ENCODE data around the gene FER.
"Not testable (repeated sequence)": the region's sequence is repeated elsewhere in the genome, so short reads cannot be mapped to it uniquely, and the experiment has no call there.

The FER gene

DNA sequence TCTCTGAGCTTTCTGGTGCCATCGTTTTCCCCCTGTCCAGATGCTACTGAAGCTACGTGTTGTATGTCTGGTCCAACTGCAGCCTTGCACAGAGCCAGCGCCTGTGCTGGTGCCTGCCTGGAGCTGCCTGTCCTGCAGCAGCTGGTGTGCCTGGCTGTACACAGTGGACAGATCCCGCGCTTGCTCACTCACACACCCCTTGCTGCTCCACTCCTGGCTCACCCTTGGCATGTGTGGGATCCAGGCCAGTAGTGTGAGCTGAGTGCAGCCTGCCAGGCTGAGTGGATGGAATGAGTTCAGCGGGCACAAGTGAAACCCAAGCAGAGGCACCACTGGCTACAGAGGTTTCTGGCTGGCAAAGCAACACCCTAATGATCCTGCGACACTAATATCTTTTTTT, 40.4 kb downstream of the FER start:
- H3K4me1 ChIP-seq (ENCODE audit: control insufficient read depth, low read length): no peaks in the 10 kb centered on the region
- no peaks in the 10 kb centered on the region for H3K27me3 ChIP-seq (ENCODE audit: control insufficient read depth, low read length)
- H4K20me1 ChIP-seq (ENCODE audit: control insufficient read depth, insufficient read depth, low read depth, low read length): no peaks in the 10 kb centered on the region
- no peaks in the 10 kb centered on the region for H3K79me2 ChIP-seq (ENCODE audit: control insufficient read depth, low read length)
- no peaks in the 10 kb centered on the region for H3F3A ChIP-seq (ENCODE audit: control insufficient read depth, insufficient read depth)
- H3K4me2 ChIP-seq (ENCODE audit: low read length): no peak overlapping the region
- H3K9me3 ChIP-seq (ENCODE audit: control insufficient read depth, insufficient read depth, low read length): peaks cover 15% of the 10 kb centered on the region; the same call in 1 of the 2 replicates
- H3K27ac ChIP-seq (ENCODE audit: low read depth, low read length): no peak overlapping the region
- H3K4me3 ChIP-seq (ENCODE audit: low read length): no peak overlapping the region
- TF ChIP-seq EZH2phosphoT487 (IDR thresholded peaks at IDR 0.05; ENCODE audit: borderline replicate concordance, low read length) (no peak), CTCF (IDR thresholded peaks at IDR 0.05; ENCODE audit: low read depth, low read length, poor library complexity, severe bottlenecking) (no peak)
- 0 out of 2 replicates have a peak, but pooled peaks cover 3% of the 10 kb centered on the region for H3K36me3 ChIP-seq (ENCODE audit: control insufficient read depth, low read length)
- H3K9me2 ChIP-seq (replicated peaks; ENCODE audit: control insufficient read depth, low read length): no peaks in the 10 kb centered on the region

DNA sequence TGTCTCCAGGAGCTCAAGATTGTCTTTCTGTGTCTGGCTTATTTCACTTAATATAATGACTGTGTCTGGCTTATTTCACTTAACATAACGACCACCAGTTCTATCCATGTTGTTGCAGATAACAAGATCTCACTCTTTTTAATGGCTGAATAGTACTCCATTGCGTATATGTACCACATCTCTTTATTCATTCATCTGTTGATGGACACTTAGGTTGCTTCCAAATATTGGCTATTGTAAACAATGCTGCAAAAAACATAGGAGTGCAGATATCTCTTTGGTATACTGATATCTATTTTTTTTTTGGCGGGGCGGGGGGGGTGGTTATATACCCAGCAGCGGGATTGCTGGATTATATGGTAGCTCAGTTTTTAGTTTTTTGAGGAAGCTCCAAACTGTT, 45.5 kb downstream of the FER start:
- Histone ChIP-seq H3K79me2 (ENCODE audit: control insufficient read depth, low read length) (no peaks in the 10 kb centered on the region), H3K9me3 (ENCODE audit: control insufficient read depth, insufficient read depth, low read length) (no peaks in the 10 kb centered on the region)
- TF ChIP-seq CTCF (IDR thresholded peaks at IDR 0.05; ENCODE audit: low read depth, low read length, poor library complexity, severe bottlenecking): no peak
- no peak for TF ChIP-seq EZH2phosphoT487 (IDR thresholded peaks at IDR 0.05; ENCODE audit: borderline replicate concordance, low read length)

DNA sequence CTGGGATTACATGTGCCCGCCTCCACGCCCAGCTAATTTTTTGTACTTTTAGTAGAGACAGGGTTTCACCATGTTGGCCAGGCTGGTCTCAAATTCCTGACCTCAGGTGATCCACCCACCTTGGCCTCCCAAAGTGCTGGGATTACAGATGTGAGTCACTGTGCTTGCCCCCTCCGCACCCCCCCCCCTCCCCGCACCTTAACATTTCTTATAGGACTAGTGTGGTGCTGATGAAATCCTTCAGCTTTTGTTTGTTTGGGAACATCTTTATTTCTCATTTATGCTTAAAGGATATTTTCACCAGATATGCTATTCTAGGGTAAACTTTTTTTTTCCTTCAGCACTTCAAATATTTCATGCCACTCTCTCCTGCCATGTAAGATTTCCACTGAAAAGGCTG, 46.7 kb downstream of the FER start:
- H3K4me3 ChIP-seq (ENCODE audit: low read length); H3K27me3 ChIP-seq (ENCODE audit: control insufficient read depth, low read length); H3K9me2 ChIP-seq (replicated peaks; ENCODE audit: control insufficient read depth, low read length); H3K79me2 ChIP-seq (ENCODE audit: control insufficient read depth, low read length); H3K4me2 ChIP-seq (ENCODE audit: low read length); H3K36me3 ChIP-seq (ENCODE audit: control insufficient read depth, low read length); H3K4me1 ChIP-seq (ENCODE audit: control insufficient read depth, low read length); H4K20me1 ChIP-seq (ENCODE audit: control insufficient read depth, insufficient read depth, low read depth, low read length); H3K27ac ChIP-seq (ENCODE audit: low read depth, low read length); H3F3A ChIP-seq (ENCODE audit: control insufficient read depth, insufficient read depth); H3K9me3 ChIP-seq (ENCODE audit: control insufficient read depth, insufficient read depth, low read length): not testable (repeated sequence)

More for the DNA sequence above, 45.5 kb downstream of the FER start:
- H3K27me3 ChIP-seq (ENCODE audit: control insufficient read depth, low read length): no peaks in the 10 kb centered on the region
- no peak overlapping the region for H3K27ac ChIP-seq (ENCODE audit: low read depth, low read length)
- H3K36me3 ChIP-seq (ENCODE audit: control insufficient read depth, low read length): no peaks in the 10 kb centered on the region
- H3F3A ChIP-seq (ENCODE audit: control insufficient read depth, insufficient read depth): no peaks in the 10 kb centered on the region
- no peaks in the 10 kb centered on the region for H3K9me2 ChIP-seq (replicated peaks; ENCODE audit: control insufficient read depth, low read length)
- no peaks in the 10 kb centered on the region for H4K20me1 ChIP-seq (ENCODE audit: control insufficient read depth, insufficient read depth, low read depth, low read length)
- H3K4me1 ChIP-seq (ENCODE audit: control insufficient read depth, low read length): peaks cover 6% of the 10 kb centered on the region
- no peak overlapping the region for H3K4me3 ChIP-seq (ENCODE audit: low read length)
- no peak overlapping the region for H3K4me2 ChIP-seq (ENCODE audit: low read length)

- H3K79me2 ChIP-seq (ENCODE audit: control insufficient read depth, low read length): no peaks in the 10 kb centered on the region
- no peak overlapping the region for H3K27ac ChIP-seq (ENCODE audit: low read depth, low read length)
- H3K27me3 ChIP-seq (ENCODE audit: control insufficient read depth, low read length): no peaks in the 10 kb centered on the region
- H3K36me3 ChIP-seq (ENCODE audit: control insufficient read depth, low read length): no peaks in the 10 kb centered on the region
- no peak overlapping the region for H3K4me3 ChIP-seq (ENCODE audit: low read length)
- no peaks in the 10 kb centered on the region for H4K20me1 ChIP-seq (ENCODE audit: control insufficient read depth, insufficient read depth, low read depth, low read length)
- TF ChIP-seq EZH2phosphoT487 (IDR thresholded peaks at IDR 0.05; ENCODE audit: borderline replicate concordance, low read length) (no peak), CTCF (IDR thresholded peaks at IDR 0.05; ENCODE audit: low read depth, low read length, poor library complexity, severe bottlenecking) (no peak)
- no peak overlapping the region for H3K4me2 ChIP-seq (ENCODE audit: low read length)
- H3F3A ChIP-seq (ENCODE audit: control insufficient read depth, insufficient read depth): no peaks in the 10 kb centered on the region
- H3K4me1 ChIP-seq (ENCODE audit: control insufficient read depth, low read length): peaks cover 6% of the 10 kb centered on the region
- no peaks in the 10 kb centered on the region for H3K9me2 ChIP-seq (replicated peaks; ENCODE audit: control insufficient read depth, low read length)
- no peaks in the 10 kb centered on the region for H3K9me3 ChIP-seq (ENCODE audit: control insufficient read depth, insufficient read depth, low read length)
Observed at GRCh38 chr5:108797396-108797795, 49.7 kb downstream of the FER start.
